CD4-positive, alpha-beta T cell treated with Interleukin-4 for 1 hour (primary cell): ENCODE data around the gene OR1J1.
A peak's percentile ranks its signal among the peaks of the same experiment; 100 is the strongest.

Source experiments
- DNase-seq, 2 donors: peaks; one replicate each; pipeline ENCODE4 v3.0.0-alpha.2; 2020 to 2022

OR1J1 gene

GRCh38 chr9:122477826-122478225, at the start of gene OR1J1:
Gene OR1J1 (minus strand): TSS chr9:122477926. CDS start chr9:122477926, 0 bp downstream.
- no peak for DNase-seq

- DNase-seq: no peak
Measured at GRCh38 chr9:122527193-122527592, 49.5 kb upstream of the OR1J1 start, which contains the start of gene OR1N1. Gene OR1N1 (minus strand): TSS chr9:122527293. CDS start chr9:122527293, 0 bp downstream.

- no peak for DNase-seq
Measured at GRCh38 chr9:122526602-122527001, 48.9 kb upstream of the OR1J1 start.

- no peak for DNase-seq
Measured at GRCh38 chr9:122519376-122519775, 41.6 kb upstream of the OR1J1 start.

GRCh38 chr9:122518841-122519240, 41.1 kb upstream of the OR1J1 start, which contains the start of gene OR1J4:
Gene OR1J4 (plus strand): TSS chr9:122519141. CDS start chr9:122519141, 0 bp downstream.
- DNase-seq: no peak

- no peak for DNase-seq
Measured at GRCh38 chr9:122518226-122518625, 40.5 kb upstream of the OR1J1 start.

- no peak for DNase-seq
Measured at GRCh38 chr9:122510502-122510901, 32.8 kb upstream of the OR1J1 start, which contains the start of gene OR1J2. Gene OR1J2 (plus strand): TSS chr9:122510802. CDS start chr9:122510802, 0 bp downstream.

- DNase-seq: no peak
Measured at GRCh38 chr9:122506964-122507363, 29.2 kb upstream of the OR1J1 start.

GRCh38 chr9:122498883-122499288, 21.2 kb upstream of the OR1J1 start:
- DNase-seq: peak in 1 of 2 donors; percentile 34

- no peak for DNase-seq
Measured at GRCh38 chr9:122479062-122479461, 1.3 kb upstream of the OR1J1 start.

- no peak for DNase-seq
Measured at GRCh38 chr9:122477346-122477745, 380 bp downstream of the OR1J1 start.

- DNase-seq: no peak
Measured at GRCh38 chr9:122475717-122476116, 2.0 kb downstream of the OR1J1 start.

- DNase-seq: no peak
Measured at GRCh38 chr9:122474561-122474960, 3.2 kb downstream of the OR1J1 start.

- DNase-seq: no peak
Measured at GRCh38 chr9:122468735-122469134, 9.0 kb downstream of the OR1J1 start.

GRCh38 chr9:122466456-122466855, 11.3 kb downstream of the OR1J1 start:
- DNase-seq: no peak

GRCh38 chr9:122464633-122465567, 12.8 kb downstream of the OR1J1 start:
- peak; percentile 70 to 76 for DNase-seq

GRCh38 chr9:122463828-122464632, 13.7 kb downstream of the OR1J1 start:
- DNase-seq: peak; percentile 15 to 25

- no peak for DNase-seq
Measured at GRCh38 chr9:122457787-122458186, 19.9 kb downstream of the OR1J1 start.

- no peak for DNase-seq
Measured at GRCh38 chr9:122456123-122456522, 21.6 kb downstream of the OR1J1 start.

- DNase-seq: no peak
Measured at GRCh38 chr9:122453677-122454135, 24.0 kb downstream of the OR1J1 start.

GRCh38 chr9:122446819-122447484, 30.8 kb downstream of the OR1J1 start:
- no peak for DNase-seq

- no peak for DNase-seq
Measured at GRCh38 chr9:122445155-122445749, 32.5 kb downstream of the OR1J1 start.
